Measurements from ENCODE around the gene LSP1. TPM values are rescaled to one million over a fixed set of nuclear protein-coding genes. Genes with fewer than 3 reads are reported as not detected.

The LSP1 gene
- total RNA-seq, 3 donors from 2014 or later (not counting 1 experiment from before 2014, with no cell fraction given), result 487 to 595 (median 536) TPM

GRCh38 chr11:1890856-1891830 is 38.3 kb downstream of the LSP1 start:
- Mint-ChIP-seq H3K9me3 (peaks cover 0 to 8% of the 10 kb centered on the region in 2 donors), H3K36me3 (no peaks in the 10 kb centered on the region), H3K4me3 (peak overlapping the region; percentile 79), H3K27me3 (ENCODE audit: low read depth in 2 of 2) (peaks cover 0 to 3% of the 10 kb centered on the region in 2 donors), H3K4me1 (peaks cover 20 to 69% of the 10 kb centered on the region in 2 donors), H3K27ac (peak overlapping the region in 1 of 2 donors; percentile 82)
- H3K4me3 ChIP-seq (ENCODE audit: low read length), result peak overlapping the region; percentile 25
- H3K4me1 ChIP-seq (ENCODE audit: control insufficient read depth, insufficient read depth, low read length), result peaks cover 55% of the 10 kb centered on the region
- peak overlapping the region; percentile 59 for H3K27ac ChIP-seq (ENCODE audit: low read length)
- H3K36me3 ChIP-seq (ENCODE audit: control insufficient read depth, insufficient read depth, low read length), result peaks cover 18% of the 10 kb centered on the region
- no peaks in the 10 kb centered on the region for H3K9me3 ChIP-seq (ENCODE audit: control insufficient read depth, insufficient read depth, low read length)
- intact Hi-C loops (cut with micrococcal nuclease), result no loop called here
- no peak for TF ChIP-seq CTCF (IDR thresholded peaks at IDR 0.05)
- ATAC-seq, result peak; percentile 20 to 55 (median 40)
- H3K27me3 ChIP-seq (ENCODE audit: control insufficient read depth, insufficient read depth, low read length), result no peaks in the 10 kb centered on the region
- peak; percentile 27 to 44 for DNase-seq
- WGBS (ENCODE audit: insufficient coverage), result 25% methylated on average over 34 of the region's 34 CpGs

DNA sequence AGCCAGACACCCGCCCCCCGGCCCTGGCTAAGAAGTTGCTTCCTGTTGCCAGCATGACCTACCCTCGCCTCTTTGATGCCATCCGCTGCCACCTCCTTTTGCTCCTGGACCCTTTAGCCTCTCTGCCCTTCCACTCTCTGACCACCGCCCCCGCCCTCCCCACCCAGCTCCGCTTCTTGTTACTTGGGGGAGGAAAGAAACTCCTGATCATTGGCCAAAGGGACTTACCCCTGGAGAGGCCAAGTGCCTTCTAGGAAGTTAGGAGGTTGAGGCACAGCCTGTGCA is 38.9 kb downstream of the LSP1 start, which contains the start of gene PRR33:
PRR33 (minus strand) TSS at position 65 of the 285 bp plus-strand sequence. CDS start 1,311 bp downstream, outside the sequence.
- H3K4me1 ChIP-seq (ENCODE audit: control insufficient read depth, insufficient read depth, low read length), result peaks cover 55% of the 10 kb centered on the region
- peak within 1 kb of the TSS; percentile 79 for H3K4me3 Mint-ChIP-seq

GRCh38 chr11:1892116-1892515 is 39.2 kb downstream of the LSP1 start:
- H3K27ac ChIP-seq (ENCODE audit: low read length), result no peak overlapping the region
- H3K36me3 ChIP-seq (ENCODE audit: control insufficient read depth, insufficient read depth, low read length), result peaks cover 11% of the 10 kb centered on the region
- peaks cover 24 to 68% of the 10 kb centered on the region in 2 donors for H3K4me1 Mint-ChIP-seq
- no peaks in the 10 kb centered on the region for H3K36me3 Mint-ChIP-seq
- WGBS (ENCODE audit: insufficient coverage), result 78% methylated on average over 7 of the region's 7 CpGs
- H3K4me3 Mint-ChIP-seq, result peak overlapping the region; percentile 79
- peaks cover 55% of the 10 kb centered on the region for H3K4me1 ChIP-seq (ENCODE audit: control insufficient read depth, insufficient read depth, low read length)
- H3K9me3 Mint-ChIP-seq, result peaks cover 0 to 8% of the 10 kb centered on the region in 2 donors
- no peaks in the 10 kb centered on the region for H3K27me3 ChIP-seq (ENCODE audit: control insufficient read depth, insufficient read depth, low read length)
- no peak overlapping the region for H3K27ac Mint-ChIP-seq
- peaks cover 4 to 13% of the 10 kb centered on the region in 2 donors for H3K27me3 Mint-ChIP-seq (ENCODE audit: low read depth in 2 of 2)
- ATAC-seq (no peak), DNase-seq (no peak)
- intact Hi-C loops (cut with micrococcal nuclease), result no loop called here
- H3K9me3 ChIP-seq (ENCODE audit: control insufficient read depth, insufficient read depth, low read length), result no peaks in the 10 kb centered on the region
- TF ChIP-seq CTCF (IDR thresholded peaks at IDR 0.05), result no peak
- no peak overlapping the region for H3K4me3 ChIP-seq (ENCODE audit: low read length)

More for the DNA sequence above, 38.9 kb downstream of the LSP1 start, which contains the start of gene PRR33:
- H3K36me3 Mint-ChIP-seq, result no peaks in the 10 kb centered on the region
- WGBS (ENCODE audit: insufficient coverage), result 50% methylated on average over 6 of the region's 7 CpGs
- no peaks in the 10 kb centered on the region for H3K27me3 ChIP-seq (ENCODE audit: control insufficient read depth, insufficient read depth, low read length)
- peaks cover under 1 to 9% of the 10 kb centered on the region in 2 donors for H3K27me3 Mint-ChIP-seq (ENCODE audit: low read depth in 2 of 2)
- intact Hi-C loops (cut with micrococcal nuclease), result no loop called here
- peaks cover 0 to 8% of the 10 kb centered on the region in 2 donors for H3K9me3 Mint-ChIP-seq
- peaks cover 21 to 69% of the 10 kb centered on the region in 2 donors for H3K4me1 Mint-ChIP-seq
- ATAC-seq (peak in 1 of 3 donors; percentile 5), DNase-seq (peak in 1 of 2 donors; percentile 32)
- H3K9me3 ChIP-seq (ENCODE audit: control insufficient read depth, insufficient read depth, low read length), result no peaks in the 10 kb centered on the region
- H3K27ac ChIP-seq (ENCODE audit: low read length), result peak within 1 kb of the TSS; percentile 59
- no peak for TF ChIP-seq CTCF (IDR thresholded peaks at IDR 0.05)
- H3K36me3 ChIP-seq (ENCODE audit: control insufficient read depth, insufficient read depth, low read length), result peaks cover 13% of the 10 kb centered on the region
- peak within 1 kb of the TSS in 1 of 2 donors; percentile 82 for H3K27ac Mint-ChIP-seq
- H3K4me3 ChIP-seq (ENCODE audit: low read length), result peak within 1 kb of the TSS; percentile 25
